ENCODE data around the gene PLEKHM2. TPM values are rescaled to one million over a fixed set of nuclear protein-coding genes. Genes with fewer than 3 reads are reported as not detected.

PLEKHM2 gene
- total RNA-seq, 1 donor from 2014 or later, result 42.8 TPM

GRCh38 chr1:15723631-15724246 is 39.6 kb downstream of the PLEKHM2 start:
- no peak for TF ChIP-seq CTCF (conservative IDR thresholded peaks at IDR 0.05; ENCODE audit: low read depth, low read length)
- H3K4me3 ChIP-seq (ENCODE audit: low read depth, low read length), result no peak overlapping the region
- no peak for DNase-seq (ENCODE audit: low read depth)

GRCh38 chr1:15724949-15725880 is 41.1 kb downstream of the PLEKHM2 start:
- no peak for TF ChIP-seq CTCF (conservative IDR thresholded peaks at IDR 0.05; ENCODE audit: low read depth, low read length)
- DNase-seq (ENCODE audit: low read depth), result no peak

GRCh38 chr1:15726508-15726907 is 42.4 kb downstream of the PLEKHM2 start:
- no peak overlapping the region for H3K4me3 ChIP-seq (ENCODE audit: low read depth, low read length)
- DNase-seq (ENCODE audit: low read depth), result no peak
- no peak for TF ChIP-seq CTCF (conservative IDR thresholded peaks at IDR 0.05; ENCODE audit: low read depth, low read length)

More at GRCh38 chr1:15724949-15725880, 41.1 kb downstream of the PLEKHM2 start:
- H3K4me3 ChIP-seq (ENCODE audit: low read depth, low read length), result no peak overlapping the region

GRCh38 chr1:15727021-15727420 is 42.9 kb downstream of the PLEKHM2 start:
- DNase-seq (ENCODE audit: low read depth), result no peak
- TF ChIP-seq CTCF (conservative IDR thresholded peaks at IDR 0.05; ENCODE audit: low read depth, low read length), result no peak
- no peak overlapping the region for H3K4me3 ChIP-seq (ENCODE audit: low read depth, low read length)

GRCh38 chr1:15727424-15727823 is 43.3 kb downstream of the PLEKHM2 start:
- no peak for TF ChIP-seq CTCF (conservative IDR thresholded peaks at IDR 0.05; ENCODE audit: low read depth, low read length)
- no peak overlapping the region for H3K4me3 ChIP-seq (ENCODE audit: low read depth, low read length)
- DNase-seq (ENCODE audit: low read depth), result no peak

GRCh38 chr1:15727866-15728534 is 43.9 kb downstream of the PLEKHM2 start:
- no peak overlapping the region for H3K4me3 ChIP-seq (ENCODE audit: low read depth, low read length)
- no peak for DNase-seq (ENCODE audit: low read depth)
- no peak for TF ChIP-seq CTCF (conservative IDR thresholded peaks at IDR 0.05; ENCODE audit: low read depth, low read length)

Measured in epithelial cell of proximal tubule (primary cell).